GM19324 (cell line): Measurements from ENCODE around the gene KRT6B.
"Not testable (repeated sequence)": the region's sequence is repeated elsewhere in the genome, so short reads cannot be mapped to it uniquely, and the experiment has no call there.

Experiments used
- ATAC-seq: cut with Tn5 transposase; IDR thresholded peaks from one replicate; pipeline ENCODE4 v1.9.1; 2021; ENCODE audit warnings: mild to moderate bottlenecking, moderate library complexity; ENCODE audit not compliant: unreplicated experiment, low FRiP score

The KRT6B gene

GRCh38 chr12:52452101-52452500, at the start of gene KRT6B:
KRT6B (minus strand) TSS chr12:52452146; CDS start chr12:52452078, 68 bp downstream.
- ATAC-seq = no peak

GRCh38 chr12:52501490-52501889, 49.5 kb upstream of the KRT6B start:
- ATAC-seq = no peak

GRCh38 chr12:52500574-52500973, 48.6 kb upstream of the KRT6B start:
- not testable (repeated sequence) for ATAC-seq

GRCh38 chr12:52499806-52500560, 48.0 kb upstream of the KRT6B start:
- no peak for ATAC-seq

- ATAC-seq = no peak
Observed at GRCh38 chr12:52498946-52499345, 47.0 kb upstream of the KRT6B start.

GRCh38 chr12:52497975-52498374, 46.0 kb upstream of the KRT6B start:
- no peak for ATAC-seq

GRCh38 chr12:52496590-52497071, 44.7 kb upstream of the KRT6B start:
- no peak for ATAC-seq

GRCh38 chr12:52496054-52496453, 44.1 kb upstream of the KRT6B start:
- ATAC-seq = no peak

GRCh38 chr12:52495389-52495788, 43.4 kb upstream of the KRT6B start:
- no peak for ATAC-seq

- no peak for ATAC-seq
Observed at GRCh38 chr12:52494518-52494917, 42.6 kb upstream of the KRT6B start.

- ATAC-seq = no peak
Observed at GRCh38 chr12:52494100-52494499, 42.2 kb upstream of the KRT6B start.

- ATAC-seq = no peak
Observed at GRCh38 chr12:52493172-52493571, 41.2 kb upstream of the KRT6B start, which contains the start of gene KRT6A. KRT6A (minus strand) TSS chr12:52493257; CDS start chr12:52493188, 69 bp downstream.

GRCh38 chr12:52492405-52492804, 40.5 kb upstream of the KRT6B start:
- not testable (repeated sequence) for ATAC-seq

- not testable (repeated sequence) for ATAC-seq
Observed at GRCh38 chr12:52491495-52491894, 39.5 kb upstream of the KRT6B start.

GRCh38 chr12:52488736-52489135, 36.8 kb upstream of the KRT6B start:
- no peak for ATAC-seq

- ATAC-seq = not testable (repeated sequence)
Observed at GRCh38 chr12:52487744-52488443, 35.9 kb upstream of the KRT6B start.

- ATAC-seq = no peak
Observed at GRCh38 chr12:52487211-52487610, 35.3 kb upstream of the KRT6B start.

- ATAC-seq = no peak
Observed at GRCh38 chr12:52486166-52487105, 34.5 kb upstream of the KRT6B start.

GRCh38 chr12:52480073-52480472, 28.1 kb upstream of the KRT6B start:
- no peak for ATAC-seq

- ATAC-seq = no peak
Observed at GRCh38 chr12:52477651-52478050, 25.7 kb upstream of the KRT6B start.

- no peak for ATAC-seq
Observed at GRCh38 chr12:52474212-52474611, 22.3 kb upstream of the KRT6B start.
